Loucy (cell line): Measurements from ENCODE around the gene ATP10A.

ENCODE experiments used
- EZH2phosphoT487 ChIP-seq: fragments of 200-600 bp; IDR thresholded peaks from 2 replicates; pipeline ENCODE4 v1.6.1; 2018; ENCODE audit warnings: antibody characterized with exemption, mild to moderate bottlenecking, moderate library complexity, borderline replicate concordance
- TF ChIP-seq, protein P1 (sequence below): fragments of 200-600 bp; sonication (generic); conservative IDR thresholded peaks from 2 replicates; pipeline ENCODE4 v1.5.1; 2014; ENCODE audit warnings: mild to moderate bottlenecking, antibody characterized with exemption, low read length

DNA sequence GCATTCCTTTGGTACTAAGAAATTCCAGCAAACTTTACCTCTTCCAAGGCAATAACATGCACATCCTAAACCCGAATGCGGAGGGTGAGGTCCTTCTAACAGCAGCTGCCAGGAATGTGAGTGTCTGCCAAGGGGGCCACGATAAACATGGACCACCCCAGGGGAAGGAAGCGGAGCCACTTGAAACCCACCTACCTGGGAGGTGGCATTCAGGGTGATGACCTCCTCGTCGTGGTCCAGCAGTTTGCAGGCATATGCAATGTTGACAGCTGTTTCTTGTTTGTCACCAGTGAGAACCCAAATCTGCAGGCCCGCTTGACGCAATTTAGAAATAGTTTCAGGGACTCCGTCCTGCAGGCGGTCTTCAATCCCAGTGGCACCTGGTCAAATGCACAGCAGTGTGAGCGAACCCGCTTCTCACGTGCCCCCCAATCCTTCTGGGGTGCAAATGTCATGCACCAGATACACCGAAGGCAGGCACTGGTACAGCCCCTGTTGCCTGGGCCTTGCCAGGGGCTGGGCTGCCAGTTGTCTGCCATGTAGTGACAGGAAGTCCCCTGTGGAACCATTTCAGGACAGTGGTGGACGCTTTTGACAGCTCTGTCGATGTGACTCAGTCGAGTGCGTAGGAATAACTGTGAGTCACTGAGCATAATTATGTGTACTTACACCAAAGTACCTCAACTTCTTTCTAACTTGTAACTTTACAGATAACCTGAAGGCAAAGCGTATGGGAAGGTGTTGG lies 161.2 kb downstream of the ATP10A start:
- TF ChIP-seq EZH2phosphoT487, result no peak
- TF ChIP-seq, protein P1, sequence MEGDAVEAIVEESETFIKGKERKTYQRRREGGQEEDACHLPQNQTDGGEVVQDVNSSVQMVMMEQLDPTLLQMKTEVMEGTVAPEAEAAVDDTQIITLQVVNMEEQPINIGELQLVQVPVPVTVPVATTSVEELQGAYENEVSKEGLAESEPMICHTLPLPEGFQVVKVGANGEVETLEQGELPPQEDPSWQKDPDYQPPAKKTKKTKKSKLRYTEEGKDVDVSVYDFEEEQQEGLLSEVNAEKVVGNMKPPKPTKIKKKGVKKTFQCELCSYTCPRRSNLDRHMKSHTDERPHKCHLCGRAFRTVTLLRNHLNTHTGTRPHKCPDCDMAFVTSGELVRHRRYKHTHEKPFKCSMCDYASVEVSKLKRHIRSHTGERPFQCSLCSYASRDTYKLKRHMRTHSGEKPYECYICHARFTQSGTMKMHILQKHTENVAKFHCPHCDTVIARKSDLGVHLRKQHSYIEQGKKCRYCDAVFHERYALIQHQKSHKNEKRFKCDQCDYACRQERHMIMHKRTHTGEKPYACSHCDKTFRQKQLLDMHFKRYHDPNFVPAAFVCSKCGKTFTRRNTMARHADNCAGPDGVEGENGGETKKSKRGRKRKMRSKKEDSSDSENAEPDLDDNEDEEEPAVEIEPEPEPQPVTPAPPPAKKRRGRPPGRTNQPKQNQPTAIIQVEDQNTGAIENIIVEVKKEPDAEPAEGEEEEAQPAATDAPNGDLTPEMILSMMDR, result no peak
